Posterior cingulate gyrus (tissue), 11 donors: ENCODE measurements around the gene MMP24OS.
A peak's percentile ranks its signal among the peaks of the same experiment; 100 is the strongest.

Source experiments
- DNase-seq, 10 donors: peaks; one replicate each; pipeline versions ENCODE4 v3.0.0 to v3.0.0-alpha.2; 2020 to 2021; ENCODE audit warnings: mixed read lengths in 3 of 10
- intact Hi-C: fragments of 100-400 bp; cut with DNase I; formaldehyde crosslinking; loops from one replicate; pipeline ENCODE4 v1.15.1; 2023

MMP24OS gene

GRCh38 chr20:35280523-35280922 lies 2.6 kb upstream of the MMP24OS start:
- intact Hi-C loops: no loop called here
- DNase-seq: no peak

GRCh38 chr20:35279533-35280174 lies 1.7 kb upstream of the MMP24OS start:
- intact Hi-C loops: loop anchor here (5.0 to 10.0 kb wide), 2 partner anchors 132 to 445 kb away; partner anchors contain the start of gene EDEM2

GRCh38 chr20:35279040-35279439 lies 1.1 kb upstream of the MMP24OS start:
- intact Hi-C loops: loop anchor here (5.0 to 10.0 kb wide), 2 partner anchors 132 to 444 kb away; partner anchors contain the start of gene EDEM2
- DNase-seq: no peak

More at GRCh38 chr20:35279533-35280174, 1.7 kb upstream of the MMP24OS start:
- DNase-seq: peak in 1 of 10 donors; percentile 7

GRCh38 chr20:35277127-35277526 lies 795 bp downstream of the MMP24OS start:
- peak in 1 of 10 donors; percentile 43 for DNase-seq
- intact Hi-C loops: loop anchor here (5.0 to 10.0 kb wide), 2 partner anchors 130 to 442 kb away; partner anchors contain the start of gene EDEM2

GRCh38 chr20:35276408-35276807 lies 1.5 kb downstream of the MMP24OS start:
- intact Hi-C loops: loop anchor here (5.0 to 10.0 kb wide), 2 partner anchors 129 to 442 kb away; partner anchors contain the start of gene EDEM2
- no peak for DNase-seq

GRCh38 chr20:35275741-35276251 lies 2.1 kb downstream of the MMP24OS start:
- DNase-seq: no peak
- intact Hi-C loops: loop anchor here (5.0 to 10.0 kb wide), 2 partner anchors 128 to 441 kb away; partner anchors contain the start of gene EDEM2

- intact Hi-C loops: loop anchor here (5.0 to 10.0 kb wide), 2 partner anchors 127 to 440 kb away; partner anchors contain the start of gene EDEM2
Observed at GRCh38 chr20:35274172-35275092, 3.5 kb downstream of the MMP24OS start.

GRCh38 chr20:35273449-35274171 lies 4.3 kb downstream of the MMP24OS start:
- DNase-seq: peak in 9 of 10 donors; percentile 29 to 96 (median 76)
- intact Hi-C loops: loop anchor here (10.0 kb wide), 1 partner anchor 439 kb away; no protein-coding TSS in a partner anchor

More at GRCh38 chr20:35274172-35275092, 3.5 kb downstream of the MMP24OS start:
- no peak for DNase-seq

GRCh38 chr20:35271904-35272303 lies 6.0 kb downstream of the MMP24OS start:
- intact Hi-C loops: loop anchor here (10.0 kb wide), 1 partner anchor 437 kb away; no protein-coding TSS in a partner anchor
- no peak for DNase-seq

- peak in 1 of 10 donors; percentile 80 for DNase-seq
- intact Hi-C loops: loop anchor here (10.0 kb wide), 1 partner anchor 436 kb away; no protein-coding TSS in a partner anchor
Observed at GRCh38 chr20:35271073-35271882, 6.6 kb downstream of the MMP24OS start.

GRCh38 chr20:35270021-35270902 lies 7.7 kb downstream of the MMP24OS start:
- DNase-seq: peak in 1 of 10 donors; percentile 42
- intact Hi-C loops: loop anchor here (10.0 kb wide), 1 partner anchor 435 kb away; no protein-coding TSS in a partner anchor

- intact Hi-C loops: no loop called here
- peak in 9 of 10 donors; percentile 56 to 94 (median 71) for DNase-seq
Observed at GRCh38 chr20:35269055-35269781, 8.7 kb downstream of the MMP24OS start.

- intact Hi-C loops: no loop called here
- DNase-seq: peak in 1 of 10 donors; percentile 58
Observed at GRCh38 chr20:35267092-35267491, 10.8 kb downstream of the MMP24OS start.

- intact Hi-C loops: no loop called here
- DNase-seq: peak in 1 of 10 donors; percentile 39
Observed at GRCh38 chr20:35264755-35265154, 13.2 kb downstream of the MMP24OS start.

- peak in 1 of 10 donors; percentile 28 for DNase-seq
- intact Hi-C loops: no loop called here
Observed at GRCh38 chr20:35263532-35264341, 14.2 kb downstream of the MMP24OS start.
